ENCODE data around the gene METTL15.

DNA sequence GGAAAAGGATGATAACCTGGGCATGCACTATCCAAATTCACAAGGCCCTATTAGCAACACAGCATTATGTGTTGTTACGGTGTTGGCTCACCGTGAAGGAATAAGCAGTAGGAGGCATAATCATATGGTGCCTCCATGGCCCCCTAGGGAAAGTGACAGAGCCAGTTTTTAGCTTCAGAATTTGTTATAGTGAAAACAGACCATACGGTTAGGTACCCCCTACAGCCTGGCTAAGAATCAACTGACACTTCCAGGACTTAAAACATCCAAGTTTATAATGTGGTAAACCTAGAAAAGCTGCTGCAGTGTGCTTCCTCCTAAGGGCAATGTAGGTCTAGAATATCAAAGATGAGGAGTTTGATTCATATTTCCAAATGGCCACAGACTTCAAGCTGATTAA lies 30.7 kb upstream of the METTL15 start:
- TF ChIP-seq POLR2A (IDR thresholded peaks at IDR 0.05) = no peak
- TF ChIP-seq, protein P1, sequence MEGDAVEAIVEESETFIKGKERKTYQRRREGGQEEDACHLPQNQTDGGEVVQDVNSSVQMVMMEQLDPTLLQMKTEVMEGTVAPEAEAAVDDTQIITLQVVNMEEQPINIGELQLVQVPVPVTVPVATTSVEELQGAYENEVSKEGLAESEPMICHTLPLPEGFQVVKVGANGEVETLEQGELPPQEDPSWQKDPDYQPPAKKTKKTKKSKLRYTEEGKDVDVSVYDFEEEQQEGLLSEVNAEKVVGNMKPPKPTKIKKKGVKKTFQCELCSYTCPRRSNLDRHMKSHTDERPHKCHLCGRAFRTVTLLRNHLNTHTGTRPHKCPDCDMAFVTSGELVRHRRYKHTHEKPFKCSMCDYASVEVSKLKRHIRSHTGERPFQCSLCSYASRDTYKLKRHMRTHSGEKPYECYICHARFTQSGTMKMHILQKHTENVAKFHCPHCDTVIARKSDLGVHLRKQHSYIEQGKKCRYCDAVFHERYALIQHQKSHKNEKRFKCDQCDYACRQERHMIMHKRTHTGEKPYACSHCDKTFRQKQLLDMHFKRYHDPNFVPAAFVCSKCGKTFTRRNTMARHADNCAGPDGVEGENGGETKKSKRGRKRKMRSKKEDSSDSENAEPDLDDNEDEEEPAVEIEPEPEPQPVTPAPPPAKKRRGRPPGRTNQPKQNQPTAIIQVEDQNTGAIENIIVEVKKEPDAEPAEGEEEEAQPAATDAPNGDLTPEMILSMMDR (IDR thresholded peaks at IDR 0.05) = no peak
